Neutrophil (primary cell): Measurements from ENCODE around the gene SLC16A9.

Source experiments
- H3K27ac ChIP-seq: fragments of 200-600 bp; sonication (generic); 2 replicates; pipeline ENCODE4 v1.5.1; 2016; ENCODE audit warnings: mild to moderate bottlenecking, moderate library complexity
- H3K27me3 ChIP-seq: fragments of 200-600 bp; sonication (generic); 2 replicates; pipeline ENCODE4 v1.6.0; 2016; ENCODE audit warnings: mild to moderate bottlenecking
- H3K36me3 ChIP-seq: fragments of 200-600 bp; sonication (generic); 2 replicates; pipeline ENCODE4 v1.5.1; 2017
- H3K4me1 ChIP-seq, 2 experiments: fragments of 200-600 bp in 1 of 2; sonication (generic) in 1 of 2; 1 replicate in 1 of 2; 2 replicates in 1 of 2; pipeline versions ENCODE4 v1.5.1 to v1.6.1; 2013 to 2016; ENCODE audit warnings: low read depth in 1 of 2, low read length in 1 of 2, mild to moderate bottlenecking in 1 of 2, moderate library complexity in 1 of 2; ENCODE audit not compliant: control insufficient read depth in 1 of 2, insufficient read depth in 1 of 2
- H3K4me3 ChIP-seq, 2 experiments: fragments of 200-600 bp in 1 of 2; sonication (generic) in 1 of 2; 1 replicate in 1 of 2; 2 replicates in 1 of 2; pipeline ENCODE4 v1.5.1; 2013 to 2016; ENCODE audit warnings: low read depth in 1 of 2, low read length in 1 of 2, mild to moderate bottlenecking in 1 of 2, moderate library complexity in 1 of 2
- H3K9me3 ChIP-seq: fragments of 200-600 bp; sonication (generic); 2 replicates; pipeline ENCODE4 v1.5.1; 2016
- CTCF ChIP-seq: fragments of 200-600 bp; sonication (generic); IDR thresholded peaks from 2 replicates; pipeline ENCODE4 v1.5.1; 2016; ENCODE audit warnings: antibody characterized with exemption

The SLC16A9 gene

DNA sequence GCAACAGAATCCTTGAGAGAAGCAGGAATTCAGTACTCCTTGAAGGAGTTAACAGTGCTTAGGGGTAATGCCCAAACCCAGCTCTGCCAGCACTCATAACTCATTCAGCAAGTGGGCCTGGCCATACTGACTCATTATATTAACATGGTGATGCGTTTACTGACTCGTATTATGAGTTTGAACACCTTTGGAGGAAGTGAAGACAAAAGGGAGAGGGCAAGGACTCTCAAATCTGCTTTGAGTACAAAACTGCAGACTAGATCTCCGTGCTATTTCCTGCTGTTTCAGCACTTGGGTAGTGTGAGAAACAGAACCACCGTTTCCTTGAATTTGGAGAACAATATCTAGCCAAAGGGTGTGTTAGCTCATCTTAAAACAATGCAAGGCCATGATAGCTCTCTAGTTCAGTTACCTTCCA lies 30.8 kb downstream of the SLC16A9 start:
- TF ChIP-seq CTCF: no peak
- Histone ChIP-seq H3K27me3 (no peaks in the 10 kb centered on the region), H3K9me3 (no peaks in the 10 kb centered on the region), H3K27ac (no peak overlapping the region), H3K4me3 (no peak overlapping the region), H3K4me1 (no peaks in the 10 kb centered on the region), H3K36me3 (no peaks in the 10 kb centered on the region)

GRCh38 chr10:59677253-59677831 lies 32.3 kb downstream of the SLC16A9 start:
- Histone ChIP-seq H3K27ac (no peak overlapping the region), H3K36me3 (no peaks in the 10 kb centered on the region), H3K9me3 (no peaks in the 10 kb centered on the region), H3K4me3 (no peak overlapping the region), H3K27me3 (no peaks in the 10 kb centered on the region), H3K4me1 (no peaks in the 10 kb centered on the region)
- no peak for TF ChIP-seq CTCF

GRCh38 chr10:59675812-59676211 lies 33.8 kb downstream of the SLC16A9 start:
- no peaks in the 10 kb centered on the region for H3K27me3 ChIP-seq
- no peak overlapping the region for H3K4me3 ChIP-seq
- TF ChIP-seq CTCF: no peak
- no peaks in the 10 kb centered on the region for H3K4me1 ChIP-seq
- H3K36me3 ChIP-seq: no peaks in the 10 kb centered on the region
- no peak overlapping the region for H3K27ac ChIP-seq
- no peaks in the 10 kb centered on the region for H3K9me3 ChIP-seq

DNA sequence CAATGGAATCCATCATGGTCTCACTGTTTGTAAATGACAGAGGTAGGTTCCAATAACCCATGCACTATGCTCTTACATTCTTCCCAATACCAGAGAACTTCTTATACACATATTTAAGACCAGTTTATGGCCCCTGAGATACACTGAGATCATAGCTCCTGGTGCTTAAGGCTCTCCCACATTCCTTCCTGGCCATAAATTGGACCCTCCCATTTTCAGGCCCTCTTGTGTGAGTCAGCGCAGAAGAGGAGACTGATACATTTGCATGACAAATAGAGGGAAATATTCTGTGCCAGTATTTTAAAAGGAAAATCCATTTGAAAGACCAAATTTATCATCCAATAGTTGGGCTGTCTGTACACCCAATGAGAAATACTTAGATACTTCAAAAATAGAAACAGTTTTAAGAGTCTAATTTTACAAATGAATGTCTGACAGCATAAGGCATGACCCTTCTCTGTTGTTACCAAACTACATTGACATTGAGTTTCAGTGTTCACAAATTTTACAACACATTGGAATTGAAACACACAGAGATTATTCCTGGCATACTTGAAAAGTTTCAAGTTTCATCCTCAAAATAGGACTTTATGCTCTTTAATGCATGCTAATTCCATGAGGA lies 35.3 kb downstream of the SLC16A9 start:
- Histone ChIP-seq H3K4me3 (no peak overlapping the region), H3K4me1 (no peaks in the 10 kb centered on the region), H3K27me3 (no peaks in the 10 kb centered on the region), H3K9me3 (no peaks in the 10 kb centered on the region), H3K27ac (no peak overlapping the region), H3K36me3 (no peaks in the 10 kb centered on the region)
- no peak for TF ChIP-seq CTCF

DNA sequence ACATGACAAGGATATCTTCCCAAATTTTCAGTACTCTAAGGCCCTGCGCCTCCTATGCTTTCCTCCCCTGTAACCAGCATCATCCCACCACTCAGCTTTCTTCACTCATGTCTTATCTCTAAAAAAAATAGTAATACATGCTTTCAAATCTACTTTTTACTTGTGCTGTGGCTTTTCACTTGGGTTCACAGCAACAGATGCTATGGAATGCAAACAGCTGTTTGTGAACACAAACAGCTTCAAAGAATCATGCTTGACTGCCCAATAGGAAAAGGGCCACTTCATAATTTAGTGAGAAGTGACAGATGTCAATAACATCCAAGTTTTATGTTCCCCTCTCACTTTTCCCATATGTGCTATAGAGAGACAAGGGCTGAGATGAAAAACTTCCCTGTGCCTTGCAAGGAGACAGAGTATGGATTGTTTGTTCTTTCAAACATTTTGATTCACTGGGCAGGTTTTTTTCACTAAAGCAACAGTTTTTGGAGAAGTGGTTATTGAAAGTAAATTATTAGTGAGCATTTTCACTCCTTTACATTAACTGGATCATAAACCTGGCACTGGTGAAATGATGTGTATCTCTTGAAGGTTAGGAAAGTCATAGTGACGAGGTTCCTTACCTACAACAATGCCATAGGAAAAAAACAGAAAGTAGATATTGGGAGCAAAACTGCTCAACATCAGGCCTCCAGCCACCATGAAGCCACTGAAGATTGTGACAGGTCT lies 37.3 kb downstream of the SLC16A9 start:
- no peak overlapping the region for H3K4me3 ChIP-seq
- H3K27ac ChIP-seq: no peak overlapping the region

More for the DNA sequence above, 37.3 kb downstream of the SLC16A9 start:
- no peaks in the 10 kb centered on the region for H3K36me3 ChIP-seq
- no peak for TF ChIP-seq CTCF
- H3K9me3 ChIP-seq: no peaks in the 10 kb centered on the region
- no peaks in the 10 kb centered on the region for H3K27me3 ChIP-seq
- no peaks in the 10 kb centered on the region for H3K4me1 ChIP-seq
